HEK293 (cell line): ENCODE results near the gene PPIE.

ENCODE experiments used
- CTCF ChIA-PET: fragments of 350-600 bp; formaldehyde crosslinking; extraction: SDS; loops from one replicate; lab custom pipeline; 2021; ENCODE audit warnings: antibody characterized with exemption; lab: Yijun Ruan, JAX
- POLR2A ChIA-PET: fragments of 300-600 bp; formaldehyde crosslinking; extraction: SDS; loops from one replicate; lab custom pipeline; 2020; ENCODE audit warnings: antibody characterized with exemption, inconsistent platforms; lab: Yijun Ruan, JAX
- H3K27ac ChIP-seq: fragments of 200-500 bp; sonication (Bioruptor generic); 2 replicates; pipeline ENCODE4 v1.5.1; 2014; ENCODE audit warnings: low read depth, low read length, control low read depth, inconsistent platforms; ENCODE audit errors: extremely low read depth
- H3K36me3 ChIP-seq, 2 experiments: fragments of 200-500 bp in 1 of 2; sonication (Bioruptor generic) in 1 of 2; 1 replicate in 1 of 2; 2 replicates in 1 of 2; pipeline ENCODE4 v1.5.1; 2014 to 2017; ENCODE audit warnings: inconsistent platforms in 2 of 2, low read length in 2 of 2; ENCODE audit not compliant: control insufficient read depth in 2 of 2, insufficient read depth in 1 of 2
- H3K4me1 ChIP-seq: fragments of 200-500 bp; sonication (Bioruptor generic); 2 replicates; pipeline ENCODE4 v1.5.1; 2014; ENCODE audit warnings: mild to moderate bottlenecking, low read length, inconsistent platforms; ENCODE audit not compliant: control insufficient read depth, insufficient read depth
- H3K4me3 ChIP-seq: 2 replicates; pipeline ENCODE4 v1.5.1; 2011; ENCODE audit warnings: low read depth, mild to moderate bottlenecking, control low read depth, low read length, moderate library complexity
- H3K9me3 ChIP-seq: fragments of 200-500 bp; sonication (Bioruptor generic); 2 replicates; pipeline ENCODE4 v1.5.1; 2014; ENCODE audit warnings: low read depth, low read length, inconsistent platforms; ENCODE audit not compliant: control insufficient read depth, insufficient read depth
- HOXA7 ChIP-seq: sonication (generic); formaldehyde crosslinking; IDR thresholded peaks from 2 replicates; pipeline ENCODE4 v1.8.1; 2022; ENCODE audit warnings: missing genetic modification reagents, borderline replicate concordance
- PATZ1 ChIP-seq: fragments of 450-650 bp; formaldehyde crosslinking; IDR thresholded peaks from 2 replicates; pipeline ENCODE4 v1.5.1; 2016; ENCODE audit warnings: missing biosample characterization, missing genetic modification characterization
- SALL2 ChIP-seq: fragments of 450-650 bp; formaldehyde crosslinking; IDR thresholded peaks from 2 replicates; pipeline ENCODE4 v1.5.0; 2017; ENCODE audit warnings: missing biosample characterization, mild to moderate bottlenecking, missing genetic modification characterization, borderline replicate concordance
- SP7 ChIP-seq: fragments of 450-650 bp; formaldehyde crosslinking; IDR thresholded peaks from 2 replicates; pipeline ENCODE4 v1.5.1; 2016; ENCODE audit warnings: missing biosample characterization, missing genetic modification characterization
- ZBTB11 ChIP-seq: fragments of 450-650 bp; formaldehyde crosslinking; conservative IDR thresholded peaks from 2 replicates; pipeline ENCODE4 v1.5.1; 2016; ENCODE audit warnings: low read depth, missing biosample characterization, missing genetic modification characterization
- ZFHX2 ChIP-seq: fragments of 450-650 bp; formaldehyde crosslinking; conservative IDR thresholded peaks from 2 replicates; pipeline ENCODE4 v1.5.1; 2016; ENCODE audit warnings: missing biosample characterization, missing genetic modification characterization
- ZNF112 ChIP-seq: fragments of 450-650 bp; formaldehyde crosslinking; IDR thresholded peaks from 2 replicates; pipeline ENCODE4 v1.5.0; 2017; ENCODE audit warnings: missing biosample characterization, missing genetic modification characterization
- ZNF132 ChIP-seq: fragments of 450-650 bp; formaldehyde crosslinking; IDR thresholded peaks from 2 replicates; pipeline ENCODE4 v1.5.1; 2017; ENCODE audit warnings: missing biosample characterization, missing genetic modification characterization, borderline replicate concordance
- ZNF16 ChIP-seq: fragments of 450-650 bp; formaldehyde crosslinking; IDR thresholded peaks from 2 replicates; pipeline ENCODE4 v1.5.1; 2016; ENCODE audit warnings: low read depth, missing biosample characterization, missing genetic modification characterization
- ZNF174 ChIP-seq: fragments of 450-650 bp; formaldehyde crosslinking; IDR thresholded peaks from 2 replicates; pipeline ENCODE4 v1.5.0; 2017; ENCODE audit warnings: missing biosample characterization, mild to moderate bottlenecking, missing genetic modification characterization
- ZNF23 ChIP-seq: fragments of 450-650 bp; formaldehyde crosslinking; IDR thresholded peaks from 2 replicates; pipeline ENCODE4 v1.5.1; 2016; ENCODE audit warnings: missing biosample characterization, missing genetic modification characterization, borderline replicate concordance
- ZNF26 ChIP-seq: fragments of 450-650 bp; formaldehyde crosslinking; IDR thresholded peaks from 2 replicates; pipeline ENCODE4 v1.5.1; 2016; ENCODE audit warnings: missing biosample characterization, missing genetic modification characterization
- ZNF354C ChIP-seq: fragments of 450-650 bp; formaldehyde crosslinking; IDR thresholded peaks from 2 replicates; pipeline ENCODE4 v1.5.1; 2016; ENCODE audit warnings: missing biosample characterization, missing genetic modification characterization, low read depth, borderline replicate concordance
- ZNF362 ChIP-seq: fragments of 450-650 bp; formaldehyde crosslinking; IDR thresholded peaks from 2 replicates; pipeline ENCODE4 v1.5.1; 2016; ENCODE audit warnings: missing biosample characterization, missing genetic modification characterization
- ZNF394 ChIP-seq: fragments of 450-650 bp; formaldehyde crosslinking; IDR thresholded peaks from 2 replicates; pipeline ENCODE4 v1.5.1; 2016; ENCODE audit warnings: missing biosample characterization, missing genetic modification characterization, mild to moderate bottlenecking, moderate library complexity, borderline replicate concordance
- ZNF423 ChIP-seq: fragments of 450-650 bp; formaldehyde crosslinking; IDR thresholded peaks from 2 replicates; pipeline ENCODE4 v1.5.1; 2016; ENCODE audit warnings: missing biosample characterization, missing genetic modification characterization
- ZNF433 ChIP-seq: fragments of 450-650 bp; formaldehyde crosslinking; IDR thresholded peaks from 2 replicates; pipeline ENCODE4 v1.5.1; 2016; ENCODE audit warnings: missing biosample characterization, missing genetic modification characterization, low read depth
- ZNF529 ChIP-seq: fragments of 450-650 bp; formaldehyde crosslinking; IDR thresholded peaks from 2 replicates; pipeline ENCODE4 v1.5.1; 2017; ENCODE audit warnings: missing genetic modification characterization, missing biosample characterization; ENCODE audit not compliant: insufficient replicate concordance
- ZNF544 ChIP-seq: fragments of 450-650 bp; formaldehyde crosslinking; IDR thresholded peaks from 2 replicates; pipeline ENCODE4 v1.5.0; 2017; ENCODE audit warnings: missing biosample characterization, missing genetic modification characterization
- ZNF558 ChIP-seq: fragments of 450-650 bp; formaldehyde crosslinking; IDR thresholded peaks from 2 replicates; pipeline ENCODE4 v1.5.1; 2016; ENCODE audit warnings: missing biosample characterization, missing genetic modification characterization
- ZNF623 ChIP-seq: fragments of 450-650 bp; formaldehyde crosslinking; IDR thresholded peaks from 2 replicates; pipeline ENCODE4 v1.5.1; 2016; ENCODE audit warnings: missing biosample characterization, missing genetic modification characterization
- ZNF629 ChIP-seq: fragments of 450-650 bp; formaldehyde crosslinking; IDR thresholded peaks from 2 replicates; pipeline ENCODE4 v1.5.1; 2017; ENCODE audit warnings: missing biosample characterization, missing genetic modification characterization
- ZNF692 ChIP-seq: fragments of 450-650 bp; formaldehyde crosslinking; IDR thresholded peaks from 2 replicates; pipeline ENCODE4 v1.5.1; 2016; ENCODE audit warnings: missing biosample characterization, missing genetic modification characterization
- ZNF704 ChIP-seq: fragments of 450-650 bp; formaldehyde crosslinking; IDR thresholded peaks from 2 replicates; pipeline ENCODE4 v1.5.1; 2016; ENCODE audit warnings: missing biosample characterization, missing genetic modification characterization
- ZNF791 ChIP-seq: fragments of 450-650 bp; formaldehyde crosslinking; IDR thresholded peaks from 2 replicates; pipeline ENCODE4 v1.5.1; 2016; ENCODE audit warnings: missing biosample characterization, missing genetic modification characterization
- ZSCAN23 ChIP-seq: fragments of 450-650 bp; formaldehyde crosslinking; IDR thresholded peaks from 2 replicates; pipeline ENCODE4 v1.5.1; 2016; ENCODE audit warnings: missing biosample characterization, missing genetic modification characterization

PPIE gene

GRCh38 chr1:39720094-39720999, 18.3 kb upstream of the PPIE start:
- Histone ChIP-seq H3K4me3 (no peak overlapping the region), H3K36me3 (no peaks in the 10 kb centered on the region), H3K4me1 (no peaks in the 10 kb centered on the region), H3K9me3 (no peaks in the 10 kb centered on the region), H3K27ac (no peak overlapping the region)
- POLR2A ChIA-PET = no interaction called here
- CTCF ChIA-PET = interaction anchor here (0.6 to 5.8 kb wide), 33 partner anchors 9 to 695 kb away, joined by 3 to 41 read pairs (median 4); partner anchors contain the start of gene NDUFS5
- TF ChIP-seq HOXA7 (no peak), ZNF704 (tag by site-specific recombination) (no peak), ZNF26 (tag by site-specific recombination) (0 out of 2 replicates have a peak, but pooled peaks have one; percentile 13), SP7 (peak; percentile 61), ZNF692 (tag by site-specific recombination) (0 out of 2 replicates have a peak, but pooled peaks have one; percentile 26), PATZ1 (tag by site-specific recombination) (no peak), ZNF362 (tag by site-specific recombination) (peak; percentile 90), ZNF529 (tag by site-specific recombination) (no peak), ZNF423 (tag by site-specific recombination) (no peak), ZBTB11 (tag by site-specific recombination) (peak; percentile 78), ZNF23 (0 out of 2 replicates have a peak, but pooled peaks have one; percentile 55), ZNF433 (tag by site-specific recombination) (peak; percentile 90), ZNF174 (no peak), ZNF558 (tag by site-specific recombination) (peak; percentile 81), ZNF544 (tag by site-specific recombination) (no peak), ZNF112 (tag by site-specific recombination) (no peak), ZFHX2 (tag by site-specific recombination) (no peak), ZNF623 (tag by site-specific recombination) (peak; percentile 85), ZNF132 (tag by site-specific recombination) (no peak), ZNF629 (tag by site-specific recombination) (peak; percentile 70), ZSCAN23 (tag by site-specific recombination) (no peak), ZNF354C (tag by site-specific recombination) (peak; percentile 96), SALL2 (tag by site-specific recombination) (no peak), ZNF394 (tag by site-specific recombination) (peak; percentile 98), ZNF16 (tag by site-specific recombination) (no peak), ZNF791 (tag by site-specific recombination) (peak; percentile 33; the same call in 1 of the 2 replicates)
